G401 (cell line): ENCODE measurements around the gene SDF2L1. TPM values are rescaled to one million over a fixed set of nuclear protein-coding genes. Genes with fewer than 3 reads are reported as not detected.
"Not testable (repeated sequence)": the region's sequence is repeated elsewhere in the genome, so short reads cannot be mapped to it uniquely, and the experiment has no call there.

Source experiments
- DNase-seq: peaks from one replicate; pipeline ENCODE4 v3.0.0-alpha.2; 2015; ENCODE audit warnings: low spot score
- in situ Hi-C: cut with HindIII; loops from 2 replicates; pipeline ENCODE4 v1.10.0; 2016; ENCODE audit warnings: low sequenced_read_pairs, mixed read lengths
- total RNA-seq: library from RNA; depleted of rRNA; stranded (reverse); fragments of >200 nt; shearing (Covaris generic); gene quantifications from 2 replicates; pipeline ENCODE4 v1.2.3, GENCODE V29; 2014

SDF2L1 gene
- total RNA-seq, 1 experiment from 2014 or later: 39.7 TPM

DNA sequence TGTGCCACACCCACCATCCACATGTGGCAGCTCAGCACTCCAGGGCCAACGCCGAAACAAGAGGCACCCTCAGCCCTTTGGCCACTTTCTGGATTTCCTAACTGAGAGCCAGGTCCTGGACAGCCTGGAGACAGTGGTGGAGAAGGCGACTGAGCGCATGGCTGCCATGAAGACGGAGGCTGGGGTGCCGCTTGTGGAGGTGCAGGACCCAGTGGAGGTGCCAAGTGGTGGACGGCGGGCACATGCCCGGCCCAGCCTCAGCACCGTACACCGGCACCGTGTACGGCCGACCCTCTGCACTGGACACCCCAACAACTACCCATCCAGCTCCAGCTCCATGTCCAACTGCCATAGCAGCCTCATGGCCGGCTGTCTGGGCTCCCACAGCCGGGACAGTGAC, 8.0 kb upstream of the SDF2L1 start:
- in situ Hi-C loops: no loop called here
- DNase-seq: no peak

DNA sequence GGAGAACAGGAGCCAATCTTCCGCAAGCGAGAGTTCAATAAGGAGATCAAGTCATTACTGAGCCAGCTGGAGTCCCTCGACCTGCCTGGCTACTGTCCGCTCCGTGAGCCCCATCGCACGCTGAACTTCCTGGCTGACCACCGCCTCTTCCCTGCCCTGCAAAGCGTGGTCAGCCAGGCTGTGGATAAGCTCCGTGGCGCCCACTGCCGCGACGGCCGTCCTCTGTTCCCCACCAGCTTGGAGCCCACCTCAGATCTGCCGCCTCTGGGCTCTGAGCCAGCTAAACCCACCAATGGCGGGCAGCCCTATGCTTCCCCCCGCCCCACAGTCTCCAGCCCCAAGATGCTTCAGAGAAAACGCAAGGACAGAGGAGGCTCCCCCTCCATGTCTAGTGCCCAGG, 7.3 kb upstream of the SDF2L1 start:
- in situ Hi-C loops: no loop called here
- DNase-seq: no peak

DNA sequence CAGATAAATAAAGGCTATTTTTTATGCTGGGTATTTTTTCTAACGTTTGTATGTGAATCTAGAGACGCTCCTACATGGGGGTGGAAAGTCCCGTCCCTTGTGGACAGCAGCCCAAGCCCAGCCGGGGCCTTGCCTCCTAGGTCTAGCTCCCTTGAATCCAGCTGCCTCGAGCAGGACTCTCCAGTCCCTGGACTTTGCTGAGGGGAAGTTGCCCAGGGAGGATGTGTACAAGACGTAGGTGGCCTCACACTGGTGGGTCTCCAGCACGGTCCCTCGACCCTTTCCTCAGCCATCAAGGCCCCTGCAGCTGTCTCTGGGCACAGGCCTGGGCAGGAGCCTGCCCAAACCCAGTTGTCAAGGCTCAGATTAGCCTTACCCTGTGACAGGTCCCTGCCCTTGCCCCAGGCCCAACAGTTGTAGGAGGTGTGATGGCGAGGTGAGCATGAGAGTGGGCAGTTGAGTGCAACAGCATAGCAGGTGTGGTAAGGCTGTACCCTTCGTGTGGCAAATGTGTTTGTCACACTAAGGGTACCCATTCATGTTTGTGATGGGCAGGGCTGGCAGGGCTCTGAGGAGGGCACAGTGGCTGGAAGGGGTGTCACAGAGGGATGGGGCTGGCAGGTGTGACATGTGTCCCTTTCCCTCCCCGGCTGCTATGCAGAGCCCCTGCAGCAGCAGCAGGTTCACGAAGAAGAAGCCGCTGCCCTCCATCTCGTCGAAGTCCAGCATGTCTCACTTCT, 6.2 kb upstream of the SDF2L1 start:
- in situ Hi-C loops: no loop called here
- DNase-seq: no peak

DNA sequence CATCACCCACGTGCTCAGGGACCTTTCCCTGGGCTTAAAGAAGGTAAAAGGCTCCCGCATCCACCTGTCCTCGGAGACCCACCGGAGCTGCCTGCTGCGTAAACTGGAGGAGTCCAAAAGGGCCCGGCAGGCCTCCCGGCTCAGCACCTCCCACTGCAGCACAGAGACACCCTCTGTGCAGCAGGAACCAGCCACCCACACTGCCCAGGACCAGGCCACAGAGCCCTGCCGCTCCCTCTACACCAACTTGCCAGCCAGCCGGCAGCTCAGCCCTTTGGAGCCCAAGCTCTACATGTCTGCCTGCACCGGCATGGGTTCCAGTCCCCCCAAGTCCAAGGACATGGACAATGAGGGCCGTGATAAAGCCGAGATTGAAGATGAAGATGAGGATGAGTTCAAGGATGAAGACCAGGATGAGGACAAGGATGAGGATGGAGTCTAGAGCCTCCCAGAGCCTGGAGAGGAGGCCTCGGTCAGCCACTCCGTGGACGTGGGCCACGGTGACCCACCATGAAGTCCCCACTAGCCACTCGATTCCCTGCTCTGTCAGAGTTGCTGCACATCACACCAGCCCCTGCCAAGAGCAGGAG, 5.4 kb upstream of the SDF2L1 start:
- in situ Hi-C loops: no loop called here
- no peak for DNase-seq

DNA sequence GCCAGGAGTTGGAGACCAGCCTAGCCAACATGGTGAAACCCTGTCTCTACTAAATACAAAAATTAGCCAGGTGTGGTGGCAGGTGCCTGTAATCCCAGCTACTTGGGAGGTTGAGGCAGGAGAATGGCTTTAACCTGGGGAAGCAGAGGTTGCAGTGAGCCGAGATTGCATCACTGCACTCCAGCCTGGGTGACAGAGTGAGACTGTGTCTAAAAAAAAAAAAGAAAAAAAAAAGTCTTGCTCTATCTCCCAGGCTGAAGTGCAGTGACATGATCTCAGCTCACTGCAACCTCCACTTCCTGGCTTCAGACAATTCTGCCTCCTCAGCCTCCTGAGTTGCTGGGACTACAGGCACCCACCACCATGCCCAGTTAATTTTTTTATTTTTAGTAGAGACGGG, 4.7 kb upstream of the SDF2L1 start:
- in situ Hi-C loops, DNase-seq: not testable (repeated sequence)

DNA sequence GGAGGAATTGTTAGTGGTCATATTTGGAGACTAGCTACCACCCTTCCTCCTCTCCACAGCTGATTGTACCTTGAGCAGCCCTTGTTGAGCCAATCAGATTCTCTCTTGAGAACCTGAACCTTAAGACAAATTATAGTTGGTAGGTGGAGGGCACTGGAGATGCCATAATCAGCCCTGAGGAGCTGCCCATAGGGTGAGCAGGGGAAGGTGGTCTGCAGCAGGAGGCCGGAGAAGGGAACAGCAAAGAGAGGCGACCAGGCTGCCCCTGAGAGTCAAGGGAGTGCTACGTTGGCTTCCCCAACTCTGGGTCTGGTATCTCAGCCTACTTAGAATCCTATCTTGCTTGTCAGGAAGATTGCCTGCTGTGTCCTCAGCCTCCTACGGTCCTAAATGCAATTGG, 2.7 kb upstream of the SDF2L1 start:
- DNase-seq: no peak
- in situ Hi-C loops: no loop called here

DNA sequence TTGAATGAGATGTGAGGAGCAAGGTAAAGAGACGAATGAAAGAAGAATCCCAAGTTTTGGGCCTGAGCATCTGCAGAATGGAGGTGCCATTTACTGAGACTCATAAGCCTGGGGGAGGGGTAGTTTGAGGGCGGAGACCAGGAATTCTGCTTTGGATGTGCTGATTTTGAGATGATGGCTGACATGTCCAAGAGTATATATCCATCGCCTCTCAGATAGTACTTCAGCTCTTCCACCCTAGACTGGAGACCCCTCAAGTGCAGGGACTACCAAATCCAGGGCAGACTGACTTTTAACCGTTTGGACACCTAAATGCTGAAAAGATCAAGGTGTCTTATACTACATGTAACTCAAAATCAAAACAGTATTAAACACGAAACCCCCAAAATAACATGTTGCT, 1.3 kb upstream of the SDF2L1 start:
- in situ Hi-C loops: no loop called here
- no peak for DNase-seq

DNA sequence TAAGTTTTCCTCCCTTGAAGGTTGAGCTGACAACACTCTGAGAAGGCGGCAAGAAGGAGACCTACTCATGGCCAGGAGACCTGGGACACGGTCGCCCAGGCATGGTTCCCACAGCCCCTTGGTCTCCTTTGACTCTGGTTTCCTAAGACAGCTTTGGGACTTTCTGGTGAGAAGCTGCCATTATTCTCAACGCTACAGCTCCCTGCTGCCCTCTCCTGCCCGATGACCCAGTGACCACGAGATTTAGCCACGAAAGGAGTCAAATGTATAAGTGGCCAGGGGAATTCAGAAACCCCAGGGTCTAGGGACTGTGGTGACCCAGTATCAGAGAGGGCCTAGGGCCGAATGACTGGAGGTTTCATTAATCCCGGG, 699 bp upstream of the SDF2L1 start:
- DNase-seq: peak; percentile 69
- in situ Hi-C loops: no loop called here

DNA sequence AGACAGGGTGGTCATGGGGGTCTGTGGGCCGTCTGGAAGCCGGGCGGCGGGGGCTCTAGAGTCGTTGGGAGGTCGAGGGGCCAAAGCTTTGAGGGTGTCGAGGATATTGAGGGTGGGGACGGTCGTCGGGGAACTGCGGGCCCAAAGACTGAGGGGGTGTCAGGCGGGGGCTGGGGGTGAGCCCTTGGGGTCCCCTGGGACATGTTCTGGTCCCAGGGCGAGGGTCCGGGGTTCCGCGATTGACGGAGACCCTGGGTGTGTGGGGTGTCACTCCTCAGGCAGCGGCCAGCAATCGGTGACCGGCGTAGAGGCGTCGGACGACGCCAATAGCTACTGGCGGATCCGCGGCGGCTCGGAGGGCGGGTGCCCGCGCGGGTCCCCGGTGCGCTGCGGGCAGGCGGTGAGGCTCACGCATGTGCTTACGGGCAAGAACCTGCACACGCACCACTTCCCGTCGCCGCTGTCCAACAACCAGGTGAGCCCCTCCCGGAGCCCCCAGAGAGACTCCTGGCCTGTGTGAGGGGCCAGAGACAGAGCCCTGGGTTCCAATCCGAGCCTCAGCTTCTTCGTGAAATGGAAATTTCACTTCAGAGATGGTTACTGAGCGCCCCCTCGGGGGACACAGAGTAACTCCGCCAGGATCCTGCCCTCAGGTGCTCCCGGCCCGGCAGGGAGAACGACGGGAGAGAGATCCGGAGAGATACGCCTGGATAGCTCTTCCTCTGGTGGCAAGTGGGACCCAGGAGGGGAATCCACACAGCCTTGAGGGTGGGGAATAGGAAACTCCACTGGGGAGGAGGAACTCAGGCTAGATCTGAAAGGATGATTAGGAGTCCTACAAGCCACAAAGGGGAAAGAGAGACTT, 714 bp downstream of the SDF2L1 start:
- DNase-seq: peak; percentile 53
- in situ Hi-C loops: no loop called here

DNA sequence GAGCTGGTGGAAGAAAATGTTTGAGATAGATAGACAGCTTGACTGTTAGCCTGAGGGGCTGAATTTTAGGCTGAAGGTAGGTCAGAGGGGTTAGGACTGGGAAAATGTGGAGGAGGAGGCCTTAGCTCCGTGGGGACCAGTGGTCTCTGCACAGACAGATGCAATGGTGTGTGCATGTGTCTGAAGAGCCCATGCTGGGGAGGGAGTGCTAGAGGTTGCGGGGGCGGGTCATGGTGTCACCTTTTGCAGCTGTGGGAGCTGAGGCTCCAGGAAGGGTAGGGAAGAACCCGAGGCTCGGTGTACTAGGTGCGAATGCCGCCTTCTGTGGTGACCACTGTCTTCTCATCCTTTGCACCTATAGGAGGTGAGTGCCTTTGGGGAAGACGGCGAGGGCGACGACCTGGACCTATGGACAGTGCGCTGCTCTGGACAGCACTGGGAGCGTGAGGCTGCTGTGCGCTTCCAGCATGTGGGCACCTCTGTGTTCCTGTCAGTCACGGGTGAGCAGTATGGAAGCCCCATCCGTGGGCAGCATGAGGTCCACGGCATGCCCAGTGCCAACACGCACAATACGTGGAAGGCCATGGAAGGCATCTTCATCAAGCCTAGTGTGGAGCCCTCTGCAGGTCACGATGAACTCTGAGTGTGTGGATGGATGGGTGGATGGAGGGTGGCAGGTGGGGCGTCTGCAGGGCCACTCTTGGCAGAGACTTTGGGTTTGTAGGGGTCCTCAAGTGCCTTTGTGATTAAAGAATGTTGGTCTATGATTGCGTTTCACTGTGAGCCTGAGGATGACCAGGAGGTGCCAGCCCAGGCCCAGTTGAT, 1.6 kb downstream of the SDF2L1 start:
- in situ Hi-C loops: no loop called here
- no peak for DNase-seq

DNA sequence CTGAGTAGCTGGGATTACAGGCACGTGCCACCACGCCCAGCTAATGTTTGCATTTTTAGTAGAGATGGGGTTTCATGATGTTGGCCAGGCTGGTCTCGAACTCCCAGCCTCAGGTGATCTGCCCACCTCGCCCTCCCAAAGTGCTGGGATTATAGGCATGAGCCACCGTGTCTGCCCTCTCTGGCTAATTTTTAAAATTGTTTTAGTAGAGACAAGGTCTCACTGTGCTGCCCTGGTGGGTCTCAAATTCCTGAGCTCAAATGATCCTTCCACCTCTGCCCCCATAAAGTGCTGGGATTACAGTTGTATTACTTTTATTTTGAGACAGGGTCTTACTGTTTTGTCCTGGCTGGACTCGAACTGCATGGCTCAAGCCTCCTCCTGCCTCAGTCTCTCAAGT, 3.4 kb downstream of the SDF2L1 start:
- DNase-seq, in situ Hi-C loops: not testable (repeated sequence)

DNA sequence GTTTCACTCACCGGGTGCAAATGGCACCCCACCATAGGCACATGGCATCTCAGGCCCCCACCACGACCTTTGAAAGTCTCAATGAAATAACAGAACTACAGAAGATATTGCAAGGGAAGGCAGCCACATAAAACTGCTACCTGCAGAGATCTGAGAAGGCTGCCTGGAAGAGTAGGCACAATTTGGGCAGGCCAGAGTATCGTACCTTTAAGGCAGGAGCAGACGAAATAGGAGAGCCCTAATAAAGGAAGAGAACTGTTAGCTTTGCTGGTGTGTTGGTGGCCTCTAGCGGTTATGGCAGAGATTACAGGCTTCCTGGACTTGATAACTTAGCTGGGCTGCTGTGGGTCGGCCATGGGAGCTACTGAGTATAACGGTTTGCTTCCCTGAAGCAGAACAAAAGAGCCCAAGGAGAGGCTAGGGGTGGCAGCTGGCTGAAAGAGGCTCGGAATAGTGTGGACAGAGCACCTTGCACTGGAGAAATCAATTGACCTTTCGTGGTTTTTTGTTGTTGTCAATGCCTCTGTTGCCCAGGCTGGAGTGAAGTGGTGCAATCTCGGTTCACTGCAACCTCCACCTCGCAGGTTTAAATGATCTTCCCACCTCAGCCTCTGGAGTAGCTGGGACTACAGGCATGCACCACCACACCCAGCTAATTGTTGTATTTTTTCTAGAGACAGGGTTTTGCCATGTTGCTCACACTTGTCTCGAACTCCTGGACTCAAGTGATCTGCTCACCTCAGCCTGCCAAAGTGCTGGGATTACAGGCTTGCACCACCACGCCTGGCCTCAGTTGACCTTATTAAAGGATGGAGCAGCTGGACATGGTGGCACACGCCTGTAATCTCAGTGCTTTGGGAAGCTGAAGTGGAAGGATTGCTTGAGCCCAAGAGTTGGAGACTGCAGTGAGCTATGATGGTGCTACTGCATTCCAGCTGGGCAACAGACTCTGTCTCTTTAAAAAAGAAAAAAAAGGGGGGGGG, 4.8 kb downstream of the SDF2L1 start:
- in situ Hi-C loops: no loop called here
- peak; percentile 88 for DNase-seq

DNA sequence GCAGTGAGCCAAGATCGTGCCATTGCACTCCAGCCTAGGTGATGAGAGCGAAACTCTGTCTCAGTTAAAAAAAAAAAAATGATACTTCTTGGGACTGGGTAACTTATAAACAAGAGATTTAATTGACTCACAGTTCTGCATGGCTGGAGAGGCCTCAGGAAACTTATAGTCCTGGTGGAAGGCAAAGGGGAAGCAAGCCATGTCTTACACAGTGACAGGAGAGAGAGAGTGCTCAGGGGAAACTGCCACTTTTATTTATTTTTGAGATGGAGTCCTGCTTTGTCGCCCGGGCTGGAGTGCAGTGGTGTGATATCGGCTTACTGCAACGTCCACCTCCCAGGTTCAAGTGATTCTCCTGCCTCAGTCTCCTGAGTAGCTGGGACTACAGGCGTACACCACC, 8.2 kb downstream of the SDF2L1 start:
- DNase-seq: no peak
- in situ Hi-C loops: no loop called here

DNA sequence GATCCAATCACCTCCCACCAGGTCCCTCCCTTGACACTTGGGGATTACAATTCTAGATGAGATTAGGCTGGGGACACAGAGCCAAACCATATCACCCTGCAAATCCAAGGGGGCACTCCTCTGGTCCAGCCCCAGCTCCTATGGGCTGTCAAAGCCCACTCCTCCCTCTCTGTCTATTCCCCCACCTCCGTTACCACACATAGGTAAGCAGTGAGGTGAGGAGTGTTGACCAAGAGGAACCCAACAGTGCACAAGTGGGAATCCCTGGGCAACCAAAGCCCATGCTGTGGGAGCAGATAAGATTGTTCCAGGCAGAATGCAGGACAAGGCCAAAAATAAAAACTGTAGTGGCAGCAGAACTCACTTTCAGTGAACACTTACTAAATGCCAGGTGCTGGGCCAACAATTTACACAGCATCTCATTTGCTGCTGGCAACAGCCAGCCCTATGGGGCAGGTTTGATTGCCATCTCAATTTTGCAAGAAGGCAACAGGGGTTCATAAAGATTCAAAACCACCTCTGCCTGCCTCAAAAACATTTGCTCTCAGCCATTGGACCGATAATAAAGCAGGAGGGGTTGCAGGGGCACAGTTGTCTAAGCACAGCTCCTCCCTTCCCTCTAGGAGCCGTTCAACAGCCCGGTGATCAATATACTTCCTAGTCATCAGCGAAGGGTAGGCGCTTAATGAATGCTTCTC, 8.9 kb downstream of the SDF2L1 start:
- DNase-seq: no peak
- in situ Hi-C loops: no loop called here

DNA sequence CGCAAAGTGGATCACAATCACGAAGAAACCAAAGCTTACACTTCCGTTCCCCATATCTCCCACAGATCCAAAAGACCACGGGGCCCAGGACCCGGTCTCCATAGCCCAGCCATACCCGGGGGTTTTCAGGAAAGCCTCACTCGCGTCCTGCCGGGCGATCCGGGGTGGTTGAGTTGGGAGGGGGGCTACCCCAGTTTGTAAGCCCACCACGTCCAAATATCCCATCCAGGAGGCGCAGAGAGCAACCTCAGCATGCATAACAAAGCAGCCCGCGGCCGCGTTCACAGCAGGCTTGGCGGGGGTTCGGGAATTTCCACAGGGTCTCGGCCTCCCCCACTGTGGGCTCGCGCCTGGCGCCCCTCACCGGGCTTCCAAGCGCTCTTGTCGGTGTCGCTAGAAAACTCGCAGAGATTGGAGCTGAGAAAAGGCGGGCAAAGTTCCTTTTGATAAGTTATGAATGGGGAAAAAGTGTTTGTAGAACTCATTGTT, 9.5 kb downstream of the SDF2L1 start:
- DNase-seq: no peak
- in situ Hi-C loops: no loop called here

DNA sequence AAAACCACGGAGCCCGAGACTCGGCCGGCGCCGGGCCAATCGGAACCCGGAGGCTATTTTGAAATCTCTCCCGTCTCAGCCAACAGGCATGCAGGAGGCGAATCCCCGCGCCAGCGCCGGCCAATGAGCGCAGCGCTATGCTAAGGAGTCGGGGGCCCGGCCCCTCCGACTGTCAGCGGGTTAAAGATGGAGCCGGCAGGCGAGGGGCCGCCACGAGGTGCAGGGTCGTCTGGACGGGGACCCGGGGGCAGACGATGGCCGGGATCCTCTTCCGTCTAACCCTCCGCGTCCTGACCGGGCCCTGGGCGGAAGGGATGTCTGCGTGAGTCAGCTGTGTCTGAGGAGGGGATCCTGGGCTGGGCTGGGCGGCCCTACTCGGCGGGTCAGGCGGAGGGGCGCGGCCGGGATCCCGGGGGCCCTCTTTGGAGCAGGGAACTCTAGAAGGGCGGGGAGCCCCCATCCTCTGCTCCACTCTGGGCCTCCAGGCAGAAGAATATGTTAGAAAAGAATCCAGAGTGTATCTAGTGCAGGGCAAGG, 10.0 kb downstream of the SDF2L1 start:
- peak; percentile 83 for DNase-seq
- in situ Hi-C loops: no loop called here
